Inflammatory macrophage treated with lipopolysaccharide for 1 hour (primary cell): ENCODE data around the gene LGI1.
"Not testable (repeated sequence)": the region's sequence is repeated elsewhere in the genome, so short reads cannot be mapped to it uniquely, and the experiment has no call there.

ENCODE experiments used
- DNase-seq, 2 donors: peaks; one replicate each; pipeline ENCODE4 v3.0.0-alpha.2; 2020 to 2022

LGI1 gene

DNA sequence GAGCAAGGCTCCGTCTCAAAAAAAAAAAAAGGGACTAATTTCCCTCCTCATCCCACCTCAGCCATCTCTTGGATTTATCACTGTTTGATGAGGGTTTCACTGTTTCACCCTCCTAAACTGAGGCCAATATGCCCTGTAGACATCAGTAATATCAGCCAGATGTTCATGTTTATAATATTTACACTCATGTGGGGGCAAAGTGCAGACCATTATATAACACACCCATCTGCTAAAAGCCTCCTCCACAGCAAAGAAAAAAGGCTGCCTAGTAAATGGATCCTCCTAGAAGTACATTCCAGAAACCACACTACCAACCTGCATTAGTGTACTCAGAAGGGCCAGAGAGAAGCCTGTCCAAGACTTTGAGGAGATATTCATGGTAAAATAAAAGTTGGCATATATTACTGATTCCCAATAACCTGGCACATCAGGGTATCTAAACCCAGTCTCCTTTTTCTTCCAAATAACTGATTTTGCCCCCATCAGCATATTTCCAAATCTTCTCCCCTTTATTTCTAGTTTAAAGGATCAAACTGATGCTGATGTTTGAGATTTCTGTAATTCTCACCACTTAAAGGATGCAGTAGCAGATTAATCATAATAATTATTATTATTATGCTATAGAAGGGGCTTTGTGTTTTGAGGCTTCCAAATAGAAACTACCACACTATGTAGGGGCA, 55.1 kb downstream of the LGI1 start:
- no peak for DNase-seq

GRCh38 chr10:93813507-93814465, 56.0 kb downstream of the LGI1 start:
- DNase-seq, result peak; percentile 26 to 67

DNA sequence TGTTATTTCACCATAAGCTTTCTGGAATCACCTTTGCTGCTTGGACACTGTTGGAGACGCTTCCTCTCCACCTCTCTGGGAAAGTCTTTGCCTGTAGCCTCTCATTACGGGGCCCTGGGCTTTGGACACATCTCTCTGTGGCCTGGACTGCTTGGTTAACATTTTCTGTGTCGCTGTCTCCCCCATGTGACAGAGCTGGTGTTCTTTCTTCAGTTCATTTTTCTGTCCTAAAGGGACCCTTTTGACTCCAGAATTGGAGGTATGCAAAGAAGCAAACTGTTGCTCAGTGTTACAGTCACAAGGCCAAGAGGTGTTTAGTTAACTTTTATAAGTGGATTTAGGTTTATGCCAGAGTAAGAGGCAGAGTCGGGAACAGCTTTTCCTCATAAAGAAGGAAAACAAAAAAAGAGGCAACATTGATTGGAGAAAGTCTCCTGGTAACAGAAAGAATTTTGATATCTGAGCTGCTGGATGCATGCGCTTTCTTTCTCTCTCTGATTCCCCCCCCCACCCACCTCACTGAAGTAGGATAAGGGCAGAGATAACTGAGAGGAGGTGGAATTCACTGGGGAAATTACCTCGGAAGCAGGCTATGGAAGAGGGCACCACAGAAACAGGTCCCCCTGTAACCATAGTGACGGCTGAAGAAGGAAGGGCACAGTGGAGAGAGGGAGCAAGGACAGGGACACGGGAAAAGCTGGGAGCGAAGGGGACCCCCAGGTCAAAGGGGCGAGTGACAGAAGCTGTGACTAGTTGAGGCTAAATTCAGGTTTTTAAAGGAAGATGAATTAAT, 57.8 kb downstream of the LGI1 start:
- DNase-seq, result no peak

- peak; percentile 40 to 67 for DNase-seq
These were observed 58.5 kb downstream of the LGI1 start for GRCh38 chr10:93816123-93816747.

- DNase-seq, result no peak
These were observed 60.4 kb downstream of the LGI1 start for GRCh38 chr10:93818086-93818485.

DNA sequence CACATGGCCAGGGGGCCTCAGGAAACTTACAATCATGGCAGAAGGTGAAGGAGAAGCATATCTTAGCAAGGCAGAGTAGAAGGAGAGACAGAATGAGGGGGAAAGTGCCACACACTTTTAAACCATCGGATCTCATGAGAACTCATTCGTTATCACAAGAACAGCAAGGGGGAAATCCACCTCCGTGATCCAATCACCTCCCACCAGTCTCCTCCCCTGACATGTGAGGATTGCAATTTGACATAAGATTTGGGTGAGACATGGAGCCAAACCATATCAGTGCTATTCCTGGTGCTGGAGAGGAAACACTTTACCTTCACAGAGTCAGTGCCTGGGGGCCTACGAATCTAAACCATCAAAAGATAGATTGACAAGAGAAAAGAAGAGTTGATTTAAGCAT, 61.8 kb downstream of the LGI1 start:
- no peak for DNase-seq

GRCh38 chr10:93820434-93820833, 62.7 kb downstream of the LGI1 start:
- no peak for DNase-seq

- DNase-seq, result peak; percentile 7 to 29
These were observed 63.5 kb downstream of the LGI1 start for GRCh38 chr10:93821051-93821772.

DNA sequence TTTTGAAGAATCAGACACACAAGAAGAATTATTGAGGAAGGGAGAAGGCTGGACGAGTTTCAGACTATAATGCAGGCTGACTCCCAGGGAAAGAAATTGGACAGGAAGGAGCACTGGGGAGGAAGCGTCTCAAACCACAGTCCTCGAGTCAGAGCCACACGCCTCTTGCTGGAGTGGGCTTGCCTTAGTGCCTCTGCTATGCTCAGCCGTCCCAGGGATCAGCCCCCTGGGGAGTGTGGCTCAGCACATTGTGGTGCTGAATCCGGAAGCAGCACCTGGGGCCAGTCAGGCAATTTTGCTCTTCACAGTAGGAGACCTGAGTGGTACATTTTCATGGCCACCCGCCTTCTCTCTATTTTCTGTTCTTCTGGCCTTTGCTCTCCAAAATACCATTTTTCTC, 68.6 kb downstream of the LGI1 start:
- no peak for DNase-seq

GRCh38 chr10:93827056-93827804, 69.5 kb downstream of the LGI1 start:
- DNase-seq, result no peak

GRCh38 chr10:93831065-93831464, 73.3 kb downstream of the LGI1 start:
- DNase-seq, result not testable (repeated sequence)

GRCh38 chr10:93835770-93836169, 78.0 kb downstream of the LGI1 start:
- DNase-seq, result no peak

- DNase-seq, result no peak
These were observed 80.1 kb downstream of the LGI1 start for GRCh38 chr10:93837822-93838221.

DNA sequence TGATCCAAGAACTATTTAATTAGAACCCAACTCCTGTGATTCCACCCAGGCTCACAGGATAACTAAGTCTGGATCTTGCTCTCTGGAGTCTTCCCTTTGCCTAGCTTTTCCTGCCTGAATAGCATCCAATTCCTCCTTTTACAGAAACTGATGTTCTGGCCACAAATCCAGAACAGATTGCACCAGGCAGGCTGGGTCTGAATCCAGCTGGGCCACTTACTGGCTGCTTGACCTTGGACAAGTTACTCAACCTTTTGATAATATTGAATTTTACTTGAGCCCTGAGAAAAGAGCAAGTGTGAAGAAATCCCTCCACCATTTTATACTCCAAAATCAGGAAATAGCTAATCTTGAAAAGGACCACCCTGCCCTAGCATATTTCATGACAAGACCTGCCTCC, 80.5 kb downstream of the LGI1 start:
- no peak for DNase-seq

- DNase-seq, result no peak
These were observed 84.2 kb downstream of the LGI1 start for GRCh38 chr10:93841961-93842360.

DNA sequence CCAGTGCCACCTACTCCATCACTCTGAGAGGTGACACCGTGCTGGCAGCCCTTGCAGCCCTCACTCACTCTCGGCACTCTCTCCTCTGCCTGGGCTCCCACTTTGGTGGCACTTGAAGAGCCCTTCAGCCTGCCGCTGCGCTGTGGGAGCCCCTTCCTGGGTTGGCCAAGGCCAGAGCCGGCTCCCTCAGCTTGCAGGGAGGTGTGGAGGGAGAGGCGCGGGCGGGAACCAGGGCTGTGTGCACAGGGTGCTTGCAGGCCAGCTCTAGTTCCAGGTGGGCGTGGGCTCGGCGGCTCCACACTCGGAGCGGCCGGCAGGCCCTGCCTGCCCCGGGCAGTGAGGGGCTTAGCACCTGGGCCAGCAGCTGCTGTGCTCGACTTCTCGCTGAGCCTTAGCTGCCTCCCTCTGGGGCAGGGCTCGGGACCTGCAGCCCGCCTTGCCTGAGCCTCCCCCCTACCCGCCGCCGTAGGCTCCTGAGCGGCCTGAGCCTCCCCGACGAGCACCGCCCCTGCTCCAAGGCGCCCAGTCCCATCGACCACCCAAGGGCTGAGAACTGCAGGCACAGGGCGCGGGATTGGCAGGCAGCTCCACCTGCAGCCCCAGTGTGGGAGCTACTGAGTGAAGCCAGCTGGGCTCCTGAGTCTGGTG, 87.4 kb downstream of the LGI1 start:
- DNase-seq, result no peak
